SJSA1 (cell line): ENCODE results near the gene VPS54. TPM values are rescaled to one million over a fixed set of nuclear protein-coding genes. Genes with fewer than 3 reads are reported as not detected.
A peak's percentile ranks its signal among the peaks of the same experiment; 100 is the strongest.

Experiments used
- DNase-seq, 2 experiments: peaks; one replicate each; pipeline ENCODE4 v3.0.0-alpha.2; 2015 to 2020; ENCODE audit warnings: low spot score in 2 of 2, low read depth in 1 of 2
- H3K27ac ChIP-seq: fragments of 250-450 bp; sonication (Bioruptor Pico); 2 replicates; pipeline ENCODE4 v1.5.1; 2020; ENCODE audit warnings: mild to moderate bottlenecking, moderate library complexity
- H3K27me3 ChIP-seq: fragments of 250-450 bp; sonication (Bioruptor Pico); replicated peaks from 2 replicates; pipeline ENCODE4 v1.5.1; 2020; ENCODE audit warnings: mild to moderate bottlenecking, moderate library complexity
- H3K36me3 ChIP-seq: fragments of 250-450 bp; sonication (Bioruptor Pico); 2 replicates; pipeline ENCODE4 v1.5.1; 2020; ENCODE audit warnings: mild to moderate bottlenecking
- H3K4me1 ChIP-seq: fragments of 250-450 bp; sonication (Bioruptor Pico); replicated peaks from 2 replicates; pipeline ENCODE4 v1.6.1; 2021; ENCODE audit warnings: mild to moderate bottlenecking
- H3K4me3 ChIP-seq: fragments of 250-450 bp; sonication (Bioruptor Pico); 2 replicates; pipeline ENCODE4 v1.5.1; 2020; ENCODE audit warnings: mild to moderate bottlenecking
- H3K9me3 ChIP-seq: fragments of 250-450 bp; sonication (Bioruptor Pico); replicated peaks from 2 replicates; pipeline ENCODE4 v1.5.1; 2020; ENCODE audit warnings: mild to moderate bottlenecking
- total RNA-seq: library from RNA; depleted of rRNA; stranded (reverse); fragments of >200 nt; shearing (Covaris generic); gene quantifications from 2 replicates; pipeline ENCODE4 v1.2.3, GENCODE V29; 2014

Gene VPS54
- total RNA-seq, 1 experiment from 2014 or later = 32.8 TPM

DNA sequence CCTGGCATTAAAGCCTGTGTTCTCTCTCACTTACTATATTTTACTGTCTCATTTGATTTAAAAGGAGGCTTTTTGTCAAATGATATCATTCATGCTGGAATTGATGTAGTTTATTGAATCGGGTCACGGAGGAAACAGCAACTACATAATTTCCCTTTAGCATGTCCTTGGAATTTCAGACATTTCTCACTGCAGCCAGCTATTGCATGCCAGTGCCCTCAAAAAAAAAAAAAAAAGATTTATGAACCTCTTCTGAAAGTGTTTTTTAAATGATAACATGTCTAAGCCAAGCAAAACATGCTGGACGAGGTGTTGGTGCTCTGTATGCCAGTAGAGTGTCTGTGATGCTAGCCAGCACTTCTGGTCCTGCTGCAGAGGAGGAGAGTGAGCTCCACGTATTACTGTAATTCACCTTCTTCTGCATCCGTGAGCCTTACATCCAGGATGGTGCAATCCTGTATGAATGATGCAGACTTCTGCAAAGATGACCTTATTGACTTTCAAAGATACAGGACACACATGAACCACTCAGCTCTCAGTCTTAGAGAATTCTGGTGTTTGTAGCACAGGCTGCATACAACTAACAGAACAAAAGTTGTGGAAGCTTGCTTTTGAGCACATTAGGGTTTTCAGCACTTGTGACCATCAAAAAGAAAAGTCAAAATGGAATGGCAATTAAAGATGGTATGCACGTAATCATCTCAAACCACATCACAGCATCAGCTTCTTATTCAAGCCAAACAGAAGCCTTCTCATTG is 146.5 kb downstream of the VPS54 start:
- no peak for DNase-seq
- H3K4me3 ChIP-seq = no peak overlapping the region
- no peaks in the 10 kb centered on the region for H3K9me3 ChIP-seq
- no peak overlapping the region for H3K27ac ChIP-seq
- peaks cover 11% of the 10 kb centered on the region for H3K4me1 ChIP-seq
- H3K36me3 ChIP-seq = peaks cover 60% of the 10 kb centered on the region
- no peaks in the 10 kb centered on the region for H3K27me3 ChIP-seq

DNA sequence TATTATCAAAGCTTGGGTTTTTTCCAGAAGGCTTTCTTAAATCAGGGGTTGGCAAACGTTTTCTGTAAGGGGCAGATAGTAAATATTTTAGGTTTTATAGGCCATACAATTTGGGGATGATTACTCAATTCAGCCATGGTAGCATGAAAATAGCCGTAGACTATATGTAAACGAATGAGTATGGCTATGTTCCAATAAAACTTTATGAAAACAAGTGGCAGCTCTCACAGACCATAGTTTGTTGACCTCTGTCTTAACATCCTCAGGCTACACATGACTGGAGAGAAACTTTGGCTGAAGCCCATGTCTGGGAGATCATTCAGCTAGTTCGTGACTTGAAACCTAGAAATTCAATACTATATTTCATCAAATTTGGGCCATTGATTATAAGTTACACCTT is 147.4 kb downstream of the VPS54 start:
- Histone ChIP-seq H3K36me3 (peaks cover 60% of the 10 kb centered on the region), H3K4me3 (no peak overlapping the region), H3K4me1 (peaks cover 11% of the 10 kb centered on the region), H3K27me3 (no peaks in the 10 kb centered on the region), H3K9me3 (no peaks in the 10 kb centered on the region), H3K27ac (no peak overlapping the region)
- no peak for DNase-seq

DNA sequence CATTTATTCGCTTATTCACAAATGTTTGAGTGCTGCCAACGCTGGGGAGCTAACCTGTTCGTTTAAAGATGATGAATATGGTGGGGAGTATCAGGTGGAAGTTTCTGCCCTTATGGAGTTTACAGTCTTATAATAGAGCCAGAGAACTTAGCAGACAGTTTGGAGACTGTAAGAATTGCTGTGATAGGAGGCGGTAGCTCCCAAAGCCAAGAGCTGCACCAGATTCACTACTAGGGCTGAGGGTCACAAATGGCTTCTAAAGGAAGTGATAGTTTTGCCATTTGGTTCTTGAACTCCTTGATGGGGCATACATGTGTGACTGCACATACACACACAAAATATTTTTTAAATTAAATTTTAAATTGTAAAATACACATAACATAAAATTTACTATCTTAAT is 148.5 kb downstream of the VPS54 start:
- peaks cover 58% of the 10 kb centered on the region for H3K36me3 ChIP-seq
- no peaks in the 10 kb centered on the region for H3K27me3 ChIP-seq
- DNase-seq = no peak
- H3K4me3 ChIP-seq = no peak overlapping the region
- H3K4me1 ChIP-seq = peaks cover 18% of the 10 kb centered on the region
- no peaks in the 10 kb centered on the region for H3K9me3 ChIP-seq
- no peak overlapping the region for H3K27ac ChIP-seq

DNA sequence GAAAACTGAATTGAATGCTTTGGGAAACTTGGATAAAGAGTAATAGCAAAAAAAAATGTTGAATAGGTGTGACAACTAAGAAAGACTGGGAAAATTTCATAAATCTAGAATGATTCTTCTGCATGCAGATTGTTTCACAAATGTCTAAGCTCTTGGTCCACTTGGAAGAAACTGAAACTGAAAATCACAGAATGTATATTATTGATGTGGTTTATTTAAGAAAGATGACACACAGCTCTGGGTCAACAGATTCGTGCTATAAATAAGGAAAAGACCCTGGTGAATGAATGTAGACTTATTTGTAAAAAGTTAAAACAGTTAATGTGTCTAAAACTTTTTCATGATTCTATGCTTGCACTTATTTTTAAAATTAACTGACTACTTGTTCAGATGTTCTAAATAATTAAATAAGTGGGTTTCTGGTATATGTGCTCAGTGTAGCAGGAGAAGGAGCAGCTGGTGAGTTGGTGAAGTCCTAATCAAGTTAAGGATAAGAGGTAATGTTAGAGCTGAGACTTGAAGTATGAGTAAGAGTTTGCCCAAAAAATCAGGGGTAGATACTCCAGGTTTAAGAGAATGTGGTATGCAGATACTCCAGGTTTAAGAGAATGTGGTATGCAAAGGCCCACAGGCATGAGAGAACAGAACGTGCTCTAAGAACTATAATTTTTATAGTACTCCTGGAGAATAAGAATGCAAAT is 153.1 kb downstream of the VPS54 start:
- DNase-seq = no peak
- Histone ChIP-seq H3K4me1 (peaks cover 23% of the 10 kb centered on the region), H3K27ac (no peak overlapping the region)

DNA sequence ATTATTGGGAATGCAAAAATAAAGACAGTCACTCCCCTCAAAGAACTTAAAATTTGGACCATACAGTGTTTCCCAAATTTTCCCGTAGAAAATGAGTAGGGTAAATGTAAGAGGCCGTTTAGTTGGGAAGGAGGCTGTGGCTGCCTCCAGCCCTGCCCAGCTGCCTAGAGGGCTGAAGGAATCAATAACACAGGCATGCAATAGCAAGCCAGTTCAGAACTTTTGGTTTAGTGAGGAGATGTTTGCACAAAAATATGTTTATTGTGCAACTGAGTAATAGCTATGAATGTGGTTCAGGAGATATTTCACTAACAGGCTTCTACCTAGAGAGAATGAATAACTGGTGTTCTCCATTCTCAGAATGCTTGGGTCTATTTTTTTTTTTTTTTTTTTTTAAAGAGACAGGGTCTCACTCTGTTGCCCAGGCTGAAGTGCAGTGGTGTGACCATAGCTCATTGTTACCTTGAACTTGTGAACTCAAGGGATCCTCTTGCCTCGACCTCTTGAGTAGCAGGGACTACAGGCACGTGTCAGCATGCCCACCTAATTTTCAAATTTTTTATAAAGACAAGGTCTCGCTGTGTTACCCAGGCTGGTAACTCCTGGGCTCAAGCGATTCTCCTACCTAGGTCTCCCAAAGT is 153.9 kb downstream of the VPS54 start:
- Histone ChIP-seq H3K27ac (no peak overlapping the region), H3K27me3 (no peaks in the 10 kb centered on the region), H3K4me3 (no peak overlapping the region), H3K4me1 (peaks cover 19% of the 10 kb centered on the region), H3K36me3 (peaks cover 62% of the 10 kb centered on the region), H3K9me3 (no peaks in the 10 kb centered on the region)
- DNase-seq = no peak

More for the DNA sequence above, 153.1 kb downstream of the VPS54 start:
- Histone ChIP-seq H3K4me3 (no peak overlapping the region), H3K9me3 (no peaks in the 10 kb centered on the region), H3K27me3 (no peaks in the 10 kb centered on the region), H3K36me3 (peaks cover 59% of the 10 kb centered on the region)

DNA sequence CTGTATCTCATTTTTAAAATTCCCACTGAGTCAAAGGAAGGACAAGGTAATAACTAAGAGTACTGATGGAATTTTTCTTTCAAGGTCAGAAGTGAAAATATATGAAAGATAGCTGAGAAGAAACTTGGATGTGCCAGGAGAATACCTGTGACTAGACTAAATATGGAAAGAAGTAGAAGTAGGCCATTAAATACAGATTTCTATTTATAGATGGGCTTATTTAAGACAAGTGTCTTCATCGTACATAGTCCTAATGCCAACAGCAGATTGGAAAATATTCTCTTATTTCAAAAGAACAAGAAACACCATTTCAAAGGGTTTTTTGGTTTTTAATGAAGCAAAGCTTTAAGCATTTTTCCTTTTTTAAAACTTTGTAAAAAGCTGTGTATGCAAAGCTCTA is 155.5 kb downstream of the VPS54 start:
- Histone ChIP-seq H3K27me3 (no peaks in the 10 kb centered on the region), H3K9me3 (no peaks in the 10 kb centered on the region), H3K36me3 (peaks cover 74% of the 10 kb centered on the region), H3K4me1 (peaks cover 19% of the 10 kb centered on the region), H3K27ac (no peak overlapping the region), H3K4me3 (no peak overlapping the region)
- no peak for DNase-seq

DNA sequence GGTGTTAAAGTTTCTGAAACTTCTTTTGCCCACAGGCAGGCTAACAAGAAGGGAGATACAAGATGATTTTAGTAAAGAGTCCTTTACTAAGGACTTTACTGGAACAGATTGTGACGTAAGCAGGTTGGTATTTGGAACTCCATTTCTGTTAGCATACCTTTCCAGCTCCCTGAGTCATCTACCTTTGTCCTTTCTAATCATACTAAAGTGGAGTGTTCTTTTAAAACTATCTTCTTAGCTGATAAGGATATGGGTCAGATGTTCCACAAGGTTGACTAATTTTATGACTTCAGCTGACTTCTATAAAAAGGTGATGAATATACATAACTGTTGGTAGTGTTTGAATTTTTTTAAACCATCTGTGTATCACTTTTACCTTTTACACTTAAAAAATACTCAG is 156.4 kb downstream of the VPS54 start:
- Histone ChIP-seq H3K4me1 (peaks cover 19% of the 10 kb centered on the region), H3K27ac (no peak overlapping the region), H3K9me3 (no peaks in the 10 kb centered on the region), H3K36me3 (peaks cover 76% of the 10 kb centered on the region), H3K27me3 (no peaks in the 10 kb centered on the region), H3K4me3 (no peak overlapping the region)
- DNase-seq = no peak

DNA sequence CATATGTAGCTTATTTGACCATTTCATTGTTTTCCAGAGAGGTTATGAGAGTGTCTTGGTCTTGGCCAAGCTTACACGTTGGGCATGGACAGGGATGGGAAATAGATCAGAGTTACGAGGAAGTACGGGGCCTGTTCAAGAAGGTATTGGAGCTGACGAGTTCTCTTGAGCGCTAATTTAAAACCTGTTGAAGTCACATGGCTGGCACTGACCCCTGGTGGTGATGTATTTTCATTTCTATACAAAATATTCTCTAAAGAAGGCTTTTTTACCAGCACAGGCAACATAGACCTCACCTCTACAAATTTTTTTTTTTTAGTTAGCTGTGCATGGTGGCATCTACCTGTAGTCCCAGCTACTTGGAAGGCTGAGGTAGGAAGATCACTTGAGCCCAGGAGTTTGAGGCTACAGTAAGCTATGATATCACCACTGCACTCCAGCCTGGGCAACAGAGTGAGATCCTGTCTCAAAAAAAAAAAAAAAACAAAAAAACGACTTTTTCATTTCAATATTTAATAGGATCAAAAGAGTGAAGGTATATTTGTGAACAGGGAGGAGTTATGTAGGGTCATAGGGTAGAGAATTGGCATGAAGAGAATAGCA is 157.9 kb downstream of the VPS54 start:
- no peak overlapping the region for H3K4me3 ChIP-seq
- H3K4me1 ChIP-seq = peaks cover 18% of the 10 kb centered on the region
- peak in 1 of 2 experiments; percentile 44 for DNase-seq
- no peaks in the 10 kb centered on the region for H3K27me3 ChIP-seq
- no peaks in the 10 kb centered on the region for H3K9me3 ChIP-seq
- peaks cover 78% of the 10 kb centered on the region for H3K36me3 ChIP-seq
- no peak overlapping the region for H3K27ac ChIP-seq

DNA sequence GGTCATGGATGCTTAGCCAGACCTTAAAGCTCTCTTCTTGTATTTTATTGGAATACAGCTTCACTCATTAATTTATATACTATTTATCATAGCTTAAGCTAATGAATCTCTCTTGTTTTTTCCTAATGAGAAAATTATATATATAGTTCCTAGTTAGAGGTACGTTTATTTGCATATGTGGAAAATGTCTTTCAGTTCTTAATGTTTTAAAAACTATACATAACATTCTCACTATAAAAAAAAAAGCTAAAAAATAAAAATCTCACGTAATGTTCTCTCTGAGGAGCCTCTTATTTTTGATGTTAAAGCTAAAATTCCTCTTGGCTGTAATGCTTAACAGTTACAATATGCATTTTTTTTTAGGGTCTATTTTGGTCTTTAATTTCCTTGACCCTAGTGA is 160.9 kb downstream of the VPS54 start:
- H3K27ac ChIP-seq = no peak overlapping the region
- peaks cover 9% of the 10 kb centered on the region for H3K4me1 ChIP-seq
- H3K27me3 ChIP-seq = no peaks in the 10 kb centered on the region
- peaks cover 66% of the 10 kb centered on the region for H3K36me3 ChIP-seq
- H3K9me3 ChIP-seq = no peaks in the 10 kb centered on the region
- no peak overlapping the region for H3K4me3 ChIP-seq
- no peak for DNase-seq

DNA sequence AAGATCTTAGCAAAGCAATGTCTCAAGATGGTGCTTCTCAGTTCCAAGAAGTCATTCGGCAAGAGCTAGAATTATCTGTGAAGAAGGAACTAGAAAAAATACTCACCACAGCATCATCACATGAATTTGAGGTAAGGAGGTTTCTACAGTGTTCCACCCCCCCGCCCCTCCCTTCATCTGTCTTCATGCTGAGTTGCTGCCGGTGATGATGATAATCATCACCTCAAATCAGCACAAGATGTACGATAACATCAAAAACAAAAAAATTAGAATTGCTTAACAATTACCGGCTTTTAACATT is 163.0 kb downstream of the VPS54 start:
- Histone ChIP-seq H3K9me3 (no peaks in the 10 kb centered on the region), H3K4me1 (no peaks in the 10 kb centered on the region; the same call in 1 of the 2 replicates), H3K4me3 (no peak overlapping the region), H3K36me3 (peaks cover 60% of the 10 kb centered on the region), H3K27ac (no peak overlapping the region), H3K27me3 (no peaks in the 10 kb centered on the region)
- DNase-seq = no peak

DNA sequence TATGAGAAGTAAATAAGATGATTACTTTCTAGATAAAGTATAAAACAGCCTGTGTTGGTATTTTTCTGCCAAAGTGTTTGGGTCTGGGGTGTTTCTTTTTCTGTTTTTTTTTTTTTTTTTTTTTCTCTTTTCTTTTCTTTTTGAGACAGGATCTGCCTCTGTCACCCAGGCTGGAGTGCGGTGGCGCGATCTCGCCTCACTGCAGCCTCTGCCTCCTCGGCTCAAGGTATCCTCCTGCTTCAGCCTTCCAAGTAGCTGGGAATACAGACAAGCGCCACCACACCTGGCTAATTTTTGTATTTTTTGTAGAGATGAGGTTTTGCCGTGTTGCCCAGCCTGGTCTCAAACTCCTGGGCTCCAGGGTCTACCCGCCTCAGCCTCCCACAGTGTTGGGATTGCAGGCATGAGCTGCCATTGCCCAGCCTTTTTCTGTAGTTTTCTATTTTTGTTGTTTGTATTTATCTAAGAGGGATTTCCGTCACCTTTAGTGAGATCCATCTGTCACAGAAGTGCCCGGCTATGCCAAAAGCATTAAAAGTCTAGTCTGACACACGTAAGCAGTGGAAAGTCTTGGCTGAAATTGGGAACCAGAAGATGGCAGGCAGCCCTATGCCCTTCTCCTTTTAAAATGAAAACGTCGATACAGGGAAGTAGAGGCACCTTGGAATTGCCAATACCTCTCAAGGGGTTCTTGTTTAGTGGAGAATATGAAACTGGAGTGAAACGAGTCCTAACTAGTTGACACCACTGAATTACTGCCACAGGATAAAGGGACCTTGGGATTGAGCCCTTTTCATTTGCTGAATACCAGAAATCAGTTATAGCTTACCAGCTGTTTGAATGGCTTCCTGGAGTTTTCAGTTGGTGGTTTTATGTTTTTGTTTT is 163.6 kb downstream of the VPS54 start:
- DNase-seq = no peak
- Histone ChIP-seq H3K4me1 (peaks cover 1% of the 10 kb centered on the region), H3K4me3 (no peak overlapping the region), H3K36me3 (peaks cover 64% of the 10 kb centered on the region), H3K9me3 (no peaks in the 10 kb centered on the region), H3K27me3 (no peaks in the 10 kb centered on the region), H3K27ac (no peak overlapping the region)

DNA sequence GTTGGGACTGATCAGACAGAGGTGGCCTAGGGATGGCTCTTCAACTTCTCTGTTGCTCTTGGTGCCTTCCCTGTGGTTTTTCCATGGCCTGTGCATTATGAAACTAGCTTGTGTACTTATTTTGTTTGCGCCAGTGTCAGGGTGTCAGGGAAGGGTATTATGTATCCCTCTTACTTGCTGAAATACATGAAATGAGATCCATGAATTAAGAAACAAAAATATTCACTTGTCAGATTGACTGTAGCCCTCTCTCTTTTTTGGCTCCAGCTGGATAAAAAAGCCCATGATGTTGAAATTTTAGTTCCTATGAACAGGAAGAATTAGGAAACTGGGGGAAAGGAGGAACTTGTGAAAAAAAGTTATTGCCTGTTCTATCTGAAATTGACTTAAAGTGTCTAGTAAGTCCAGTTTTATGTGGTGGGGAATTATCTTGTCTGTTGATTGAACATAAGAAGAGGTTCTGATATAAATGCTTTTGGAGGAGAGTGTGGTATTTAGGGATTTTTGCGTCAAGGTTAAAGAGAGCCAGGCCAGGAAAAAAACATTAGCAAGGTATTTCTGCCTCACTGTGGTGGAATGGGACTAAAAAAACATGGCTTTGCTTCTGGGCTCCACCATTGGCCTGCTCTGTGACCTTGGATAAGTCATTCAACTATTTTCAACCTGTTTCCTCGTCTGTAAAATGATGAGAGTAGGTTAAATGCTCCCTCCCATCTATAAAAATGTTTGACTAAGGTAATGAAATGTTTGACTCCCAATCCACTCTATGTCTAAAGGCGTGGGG is 165.5 kb downstream of the VPS54 start:
- H3K27me3 ChIP-seq = no peaks in the 10 kb centered on the region
- DNase-seq = no peak
- H3K9me3 ChIP-seq = no peaks in the 10 kb centered on the region
- peaks cover 21% of the 10 kb centered on the region for H3K4me1 ChIP-seq
- H3K36me3 ChIP-seq = peaks cover 50% of the 10 kb centered on the region
- H3K4me3 ChIP-seq = no peak overlapping the region
- no peak overlapping the region for H3K27ac ChIP-seq
